Lower leg skin (tissue), 4 donors: ENCODE results near the gene BLOC1S3. TPM values are rescaled to one million over a fixed set of nuclear protein-coding genes. Genes with fewer than 3 reads are reported as not detected.
A peak's percentile ranks its signal among the peaks of the same experiment; 100 is the strongest.

Source experiments
- DNase-seq, 2 donors: peaks; one replicate each; pipeline ENCODE4 v3.0.0-alpha.2; 2019; ENCODE audit warnings: low spot score in 2 of 2
- H3K4me3 ChIP-seq: fragments of 200-600 bp; sonication (generic); 2 replicates; pipeline ENCODE4 v1.5.1; 2017; ENCODE audit warnings: mild to moderate bottlenecking, low read depth; ENCODE audit not compliant: poor library complexity, severe bottlenecking
- POLR2A ChIP-seq, 2 donors: fragments of 450-650 bp; IDR thresholded peaks; one replicate each; pipeline ENCODE4 v1.6.1; 2016 to 2017; ENCODE audit warnings: antibody characterized with exemption in 2 of 2, mild to moderate bottlenecking in 1 of 2, moderate library complexity in 1 of 2
- WGBS, 2 donors: methylation state at CpG; one replicate each; pipeline ENCODE4 v1.1.5; 2018; 5-methylcytosine and 5-hydroxymethylcytosine counted together
- intact Hi-C: fragments of 100-400 bp; cut with DNase I; formaldehyde crosslinking; loops from one replicate; pipeline ENCODE4 v1.15.0; 2023; ENCODE audit warnings: low total_unique reads
- total RNA-seq, 4 donors: library from RNA; depleted of rRNA; stranded (reverse); fragments of >200 nt; gene quantifications; one replicate each; pipeline ENCODE4 v1.1.0, GENCODE V29; 2016
- TF ChIP-seq, protein P1 (sequence below), 3 donors: fragments of 450-650 bp; IDR thresholded peaks; one replicate each; pipeline ENCODE4 v1.5.1; 2016; ENCODE audit warnings: antibody characterized with exemption in 3 of 3, mild to moderate bottlenecking in 3 of 3, moderate library complexity in 2 of 3

The BLOC1S3 gene
- total RNA-seq, 4 donors from 2014 or later, result 26.6 to 65.1 (median 31.4) TPM

- TF ChIP-seq, protein P1, sequence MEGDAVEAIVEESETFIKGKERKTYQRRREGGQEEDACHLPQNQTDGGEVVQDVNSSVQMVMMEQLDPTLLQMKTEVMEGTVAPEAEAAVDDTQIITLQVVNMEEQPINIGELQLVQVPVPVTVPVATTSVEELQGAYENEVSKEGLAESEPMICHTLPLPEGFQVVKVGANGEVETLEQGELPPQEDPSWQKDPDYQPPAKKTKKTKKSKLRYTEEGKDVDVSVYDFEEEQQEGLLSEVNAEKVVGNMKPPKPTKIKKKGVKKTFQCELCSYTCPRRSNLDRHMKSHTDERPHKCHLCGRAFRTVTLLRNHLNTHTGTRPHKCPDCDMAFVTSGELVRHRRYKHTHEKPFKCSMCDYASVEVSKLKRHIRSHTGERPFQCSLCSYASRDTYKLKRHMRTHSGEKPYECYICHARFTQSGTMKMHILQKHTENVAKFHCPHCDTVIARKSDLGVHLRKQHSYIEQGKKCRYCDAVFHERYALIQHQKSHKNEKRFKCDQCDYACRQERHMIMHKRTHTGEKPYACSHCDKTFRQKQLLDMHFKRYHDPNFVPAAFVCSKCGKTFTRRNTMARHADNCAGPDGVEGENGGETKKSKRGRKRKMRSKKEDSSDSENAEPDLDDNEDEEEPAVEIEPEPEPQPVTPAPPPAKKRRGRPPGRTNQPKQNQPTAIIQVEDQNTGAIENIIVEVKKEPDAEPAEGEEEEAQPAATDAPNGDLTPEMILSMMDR (IDR thresholded peaks at IDR 0.05), result no peak
- no peak for TF ChIP-seq POLR2A (IDR thresholded peaks at IDR 0.05)
- no peak for DNase-seq
- WGBS, 2 donors, result 82 to 86% methylated on average over 13 to 17 of the region's 18 CpGs
Measured at GRCh38 chr19:45172611-45173208, 5.9 kb upstream of the BLOC1S3 start.

GRCh38 chr19:45173816-45174215 lies 4.8 kb upstream of the BLOC1S3 start:
- no peak for DNase-seq
- no peak overlapping the region for H3K4me3 ChIP-seq
- TF ChIP-seq, protein P1 (IDR thresholded peaks at IDR 0.05), result no peak
- no peak for TF ChIP-seq POLR2A (IDR thresholded peaks at IDR 0.05)
- 80 to 86% methylated on average over 12 of the region's 12 CpGs for WGBS, 2 donors
- intact Hi-C loops, result no loop called here

More at GRCh38 chr19:45172611-45173208, 5.9 kb upstream of the BLOC1S3 start:
- no peak overlapping the region for H3K4me3 ChIP-seq
- intact Hi-C loops, result no loop called here

GRCh38 chr19:45175515-45176345 lies 2.9 kb upstream of the BLOC1S3 start:
- WGBS, 2 donors, result 49 to 58% methylated on average over 10 of the region's 10 CpGs
- no peak for DNase-seq
- intact Hi-C loops, result no loop called here
- TF ChIP-seq POLR2A (IDR thresholded peaks at IDR 0.05), result no peak
- TF ChIP-seq, protein P1 (IDR thresholded peaks at IDR 0.05), result no peak
- no peak overlapping the region for H3K4me3 ChIP-seq

DNA sequence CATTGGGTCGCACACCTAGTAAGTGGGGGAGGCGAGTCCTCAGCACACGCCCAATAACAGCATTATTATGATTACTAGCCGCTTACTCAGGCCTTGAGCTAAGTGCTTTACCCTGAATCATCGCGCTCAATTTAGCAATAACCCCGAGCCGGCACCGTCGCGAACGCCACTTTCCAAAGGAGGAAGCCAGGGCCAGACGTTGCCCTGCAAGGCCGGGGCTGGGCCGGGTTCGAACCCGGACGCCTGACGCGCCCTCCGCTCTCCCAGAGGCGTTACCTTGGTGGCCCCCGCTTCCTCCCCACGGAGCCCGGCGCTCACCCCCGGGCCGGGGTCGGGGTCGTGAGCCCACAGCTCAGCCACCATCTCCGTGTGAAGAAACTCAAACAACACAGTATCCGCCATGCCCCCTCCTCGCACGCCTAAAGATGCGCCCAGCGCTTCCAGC lies 745 bp upstream of the BLOC1S3 start, which contains the start of gene TRAPPC6A:
TSS of gene TRAPPC6A (minus strand) at position 421 of the 445 bp plus-strand sequence. CDS start at position 402, 19 bp downstream.
- H3K4me3 ChIP-seq, result peak within 1 kb of the TSS; percentile 67
- intact Hi-C loops, result no loop called here
- no peak for DNase-seq
- TF ChIP-seq, protein P1 (IDR thresholded peaks at IDR 0.05), result no peak
- TF ChIP-seq POLR2A (IDR thresholded peaks at IDR 0.05), result peak in 1 of 2 donors; percentile 39
- 0 to 1% methylated on average over 30 to 32 of the region's 36 CpGs for WGBS, 2 donors

DNA sequence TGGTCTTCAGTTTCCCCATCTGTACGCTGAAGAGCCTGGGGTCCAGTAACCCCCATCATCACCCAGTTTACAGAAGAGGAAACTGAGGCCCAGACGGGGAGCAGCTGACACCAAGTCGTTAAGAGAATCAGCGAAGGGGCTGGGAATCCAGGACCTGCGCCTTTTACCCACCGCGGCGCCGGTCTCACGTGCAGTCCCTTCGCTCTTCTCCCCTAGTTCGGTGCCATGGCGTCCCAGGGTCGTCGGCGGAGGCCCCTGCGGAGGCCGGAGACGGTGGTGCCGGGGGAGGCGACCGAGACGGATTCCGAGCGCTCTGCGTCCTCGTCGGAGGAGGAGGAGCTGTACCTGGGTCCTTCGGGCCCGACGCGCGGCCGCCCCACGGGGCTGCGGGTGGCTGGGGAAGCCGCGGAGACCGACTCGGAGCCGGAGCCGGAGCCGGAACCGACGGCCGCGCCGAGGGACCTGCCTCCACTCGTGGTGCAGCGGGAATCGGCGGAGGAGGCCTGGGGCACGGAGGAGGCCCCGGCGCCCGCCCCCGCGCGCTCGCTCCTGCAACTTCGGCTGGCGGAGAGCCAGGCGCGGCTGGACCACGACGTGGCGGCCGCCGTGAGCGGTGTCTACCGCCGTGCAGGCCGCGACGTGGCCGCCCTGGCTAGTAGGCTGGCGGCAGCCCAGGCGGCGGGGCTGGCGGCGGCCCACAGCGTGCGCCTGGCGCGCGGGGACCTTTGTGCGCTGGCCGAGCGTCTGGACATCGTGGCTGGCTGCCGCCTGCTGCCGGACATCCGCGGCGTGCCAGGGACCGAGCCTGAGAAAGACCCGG lies 698 bp downstream of the BLOC1S3 start:
- TF ChIP-seq, protein P1 (IDR thresholded peaks at IDR 0.05), result no peak
- no peak for TF ChIP-seq POLR2A (IDR thresholded peaks at IDR 0.05)
- 1 to 3% methylated on average over 41 to 54 of the region's 97 CpGs for WGBS, 2 donors
- H3K4me3 ChIP-seq, result peak overlapping the region; percentile 67
- intact Hi-C loops, result no loop called here
- peak in 1 of 2 donors; percentile 89 for DNase-seq
